GM21360 (cell line): ENCODE measurements around the gene DNAJC1.
"Not testable (repeated sequence)": the region's sequence is repeated elsewhere in the genome, so short reads cannot be mapped to it uniquely, and the experiment has no call there.

Source experiments
- ATAC-seq: cut with Tn5 transposase; IDR thresholded peaks from one replicate; pipeline ENCODE4 v1.9.1; 2021; ENCODE audit warnings: mild to moderate bottlenecking, moderate library complexity; ENCODE audit not compliant: unreplicated experiment

Gene DNAJC1, protein sequence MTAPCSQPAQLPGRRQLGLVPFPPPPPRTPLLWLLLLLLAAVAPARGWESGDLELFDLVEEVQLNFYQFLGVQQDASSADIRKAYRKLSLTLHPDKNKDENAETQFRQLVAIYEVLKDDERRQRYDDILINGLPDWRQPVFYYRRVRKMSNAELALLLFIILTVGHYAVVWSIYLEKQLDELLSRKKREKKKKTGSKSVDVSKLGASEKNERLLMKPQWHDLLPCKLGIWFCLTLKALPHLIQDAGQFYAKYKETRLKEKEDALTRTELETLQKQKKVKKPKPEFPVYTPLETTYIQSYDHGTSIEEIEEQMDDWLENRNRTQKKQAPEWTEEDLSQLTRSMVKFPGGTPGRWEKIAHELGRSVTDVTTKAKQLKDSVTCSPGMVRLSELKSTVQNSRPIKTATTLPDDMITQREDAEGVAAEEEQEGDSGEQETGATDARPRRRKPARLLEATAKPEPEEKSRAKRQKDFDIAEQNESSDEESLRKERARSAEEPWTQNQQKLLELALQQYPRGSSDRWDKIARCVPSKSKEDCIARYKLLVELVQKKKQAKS

DNA sequence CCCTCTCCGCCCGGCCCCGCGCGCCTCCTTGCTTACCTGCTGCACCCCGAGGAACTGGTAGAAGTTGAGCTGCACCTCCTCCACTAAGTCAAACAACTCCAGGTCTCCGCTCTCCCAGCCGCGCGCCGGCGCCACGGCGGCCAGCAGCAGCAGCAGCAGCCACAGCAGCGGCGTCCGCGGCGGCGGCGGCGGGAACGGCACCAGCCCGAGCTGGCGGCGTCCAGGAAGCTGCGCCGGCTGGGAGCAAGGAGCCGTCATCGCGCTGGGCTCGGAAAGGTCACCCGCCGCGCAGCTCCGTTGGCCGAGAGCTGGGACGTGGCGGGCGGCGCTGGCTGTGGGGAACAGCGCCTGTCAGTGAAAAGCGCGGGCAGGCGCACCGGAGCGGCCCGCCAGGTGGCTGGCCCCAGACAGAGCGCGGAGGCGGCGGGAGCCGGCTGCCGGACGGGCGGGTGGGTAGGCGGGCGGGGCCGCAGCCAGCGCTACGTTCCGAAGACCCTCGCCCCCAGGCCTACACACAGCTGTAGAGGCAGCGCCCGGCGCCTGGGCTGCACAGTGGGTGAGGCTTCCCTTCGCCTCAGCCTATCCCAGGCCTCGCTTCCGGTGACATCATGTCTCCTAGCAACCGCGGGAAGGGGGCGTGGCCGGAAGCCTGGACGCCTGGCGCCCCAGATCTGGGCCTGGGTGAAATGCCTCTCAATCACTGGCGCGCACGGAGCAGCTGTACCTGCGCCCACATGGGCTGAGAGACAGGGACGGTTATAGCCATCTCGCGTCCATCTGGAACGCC is at the start of gene DNAJC1:
Gene DNAJC1 (minus strand): TSS at position 554 of the 787 bp plus-strand sequence. CDS start 296 bp downstream, at position 258.
- ATAC-seq, result peak; percentile 95

GRCh38 chr10:22053048-22053447 is 49.5 kb upstream of the DNAJC1 start:
- ATAC-seq, result no peak

- no peak for ATAC-seq
Observed at GRCh38 chr10:22049635-22050034, 46.1 kb upstream of the DNAJC1 start.

- no peak for ATAC-seq
Observed at GRCh38 chr10:22047812-22048211, 44.3 kb upstream of the DNAJC1 start.

DNA sequence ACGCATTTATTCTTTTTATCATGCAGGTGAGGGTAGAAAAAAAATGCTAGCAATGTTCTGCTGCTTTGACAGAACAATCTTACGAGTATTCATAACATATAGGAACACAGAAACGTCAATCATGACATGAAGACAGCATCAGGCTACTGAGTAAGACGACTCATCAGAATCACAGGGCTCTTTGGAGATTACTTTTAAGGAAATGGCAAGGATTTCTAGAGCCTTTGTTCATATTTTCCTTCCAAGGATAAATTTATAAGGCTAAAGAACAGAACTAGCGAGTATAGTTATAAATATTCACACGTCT is 39.8 kb upstream of the DNAJC1 start:
- no peak for ATAC-seq

- ATAC-seq, result no peak
Observed at GRCh38 chr10:22042557-22043326, 39.2 kb upstream of the DNAJC1 start.

DNA sequence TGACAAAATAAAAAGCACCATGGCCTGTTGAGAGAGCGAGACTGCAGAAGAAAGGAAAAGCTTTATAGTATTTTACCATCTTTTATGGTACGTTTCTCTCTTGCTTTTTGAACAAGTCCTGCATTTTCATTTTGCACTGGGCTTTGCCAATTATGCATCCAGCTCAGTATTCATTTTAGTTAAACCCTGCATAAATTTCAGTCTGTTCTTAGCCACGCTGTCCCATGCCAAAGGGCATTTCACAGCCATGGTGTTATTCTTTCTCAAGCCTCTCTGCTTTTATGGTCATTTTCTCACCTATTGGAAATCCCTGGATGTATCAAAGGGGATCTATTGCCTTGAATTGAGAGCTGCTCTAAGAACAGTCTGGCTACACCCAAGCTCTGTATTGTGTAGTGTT is 30.8 kb upstream of the DNAJC1 start:
- no peak for ATAC-seq

DNA sequence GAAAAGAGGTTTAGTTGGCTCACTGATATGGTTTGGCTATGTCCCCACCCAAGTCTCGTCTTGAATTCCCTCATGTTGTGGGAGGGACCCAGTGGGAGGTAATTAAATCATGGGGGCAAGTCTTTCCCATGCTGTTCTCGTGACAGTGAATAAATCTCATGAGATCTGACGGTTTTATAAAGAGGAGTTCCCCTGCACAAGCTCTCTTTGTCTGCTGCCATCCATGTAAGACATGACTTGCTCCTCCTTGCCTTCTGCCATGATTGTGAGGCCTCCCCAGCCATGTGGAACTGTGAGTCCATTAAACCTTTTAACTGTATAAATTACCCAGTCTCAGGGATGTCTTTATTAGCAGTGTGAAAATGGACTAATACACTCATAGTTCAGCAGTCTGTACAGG is 28.7 kb upstream of the DNAJC1 start:
- ATAC-seq, result not testable (repeated sequence)

- no peak for ATAC-seq
Observed at GRCh38 chr10:22030421-22030820, 26.9 kb upstream of the DNAJC1 start.

DNA sequence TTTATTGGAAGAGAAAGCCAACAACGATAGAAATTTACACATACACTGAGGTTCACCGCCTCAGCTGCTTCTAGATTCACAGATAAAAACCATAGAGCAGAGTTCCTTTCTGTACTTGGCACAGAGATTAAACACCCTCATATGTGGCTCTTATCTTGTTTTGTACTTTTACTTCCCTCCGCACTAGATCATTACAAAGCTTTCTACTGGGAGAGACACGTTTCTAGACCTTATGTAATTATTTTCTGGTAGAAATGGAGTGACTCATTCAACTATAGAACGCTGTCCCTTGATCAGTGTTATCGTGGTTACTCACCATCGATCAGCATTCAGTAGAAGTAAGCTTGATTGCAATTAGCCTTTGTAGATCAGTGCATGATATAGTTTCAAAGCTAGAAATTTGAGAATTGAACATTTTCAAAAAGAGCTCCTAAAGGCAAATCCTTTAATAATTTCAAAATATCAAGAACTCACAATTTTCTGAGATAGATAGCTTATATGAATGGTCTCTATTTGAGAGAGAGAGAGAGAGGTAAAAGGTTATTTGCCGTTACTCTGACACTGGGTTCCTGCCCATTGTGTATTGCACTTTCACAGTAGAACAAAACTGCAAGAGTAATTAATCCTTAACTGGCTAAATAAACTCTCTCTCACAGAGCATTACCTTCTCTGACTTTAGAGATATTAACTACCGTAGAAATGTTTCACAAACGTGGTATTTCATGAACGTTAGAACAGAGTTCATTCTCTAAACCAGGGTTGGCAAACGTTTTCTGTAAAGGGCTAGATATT is 26.1 kb upstream of the DNAJC1 start:
- ATAC-seq, result no peak

DNA sequence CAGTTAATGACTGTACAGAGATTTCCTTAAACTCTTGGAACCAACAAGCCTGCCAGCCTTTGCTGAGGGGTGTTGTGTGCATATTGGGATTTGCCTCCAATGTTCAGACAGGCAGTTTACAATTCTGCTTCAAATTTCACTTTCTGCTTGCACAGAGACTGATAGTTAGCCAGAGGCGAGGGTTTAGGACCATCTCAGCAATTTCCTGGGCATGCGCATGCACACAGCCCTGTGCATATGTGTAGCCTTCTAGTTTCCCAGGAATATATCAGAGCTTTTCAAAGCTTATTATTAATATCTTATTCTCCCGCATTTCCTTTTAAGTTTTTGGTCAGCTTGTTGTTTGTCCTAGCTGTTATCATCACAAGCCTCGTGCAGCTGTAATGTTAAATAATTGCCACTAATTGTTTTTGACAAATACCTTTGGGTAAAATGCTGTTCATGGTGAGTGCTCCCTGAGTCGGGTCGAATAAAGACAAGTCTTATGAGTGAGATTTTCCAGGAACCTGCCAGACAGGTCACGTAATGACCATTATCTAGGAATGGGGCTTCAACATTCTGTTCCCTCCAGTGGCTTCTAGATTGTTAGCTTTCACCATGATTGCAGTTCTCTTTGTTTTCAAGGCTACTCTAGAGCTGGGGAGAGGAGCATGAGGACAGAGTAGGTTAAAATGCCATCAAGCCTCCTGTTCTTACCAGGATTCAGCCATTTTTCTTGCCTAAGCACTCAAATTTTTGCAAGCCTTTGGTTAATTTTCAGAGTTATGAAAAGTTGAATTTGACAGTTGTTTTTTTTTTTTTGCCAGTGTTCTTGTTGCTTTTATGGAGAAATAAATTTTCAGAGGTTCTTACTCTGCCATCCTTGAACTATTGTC is 24.1 kb upstream of the DNAJC1 start:
- no peak for ATAC-seq

GRCh38 chr10:22026287-22026686 is 22.8 kb upstream of the DNAJC1 start:
- ATAC-seq, result no peak

GRCh38 chr10:22023508-22023907 is 20.0 kb upstream of the DNAJC1 start:
- no peak for ATAC-seq

GRCh38 chr10:22022257-22023032 is 18.9 kb upstream of the DNAJC1 start:
- no peak for ATAC-seq

GRCh38 chr10:22021144-22021543 is 17.6 kb upstream of the DNAJC1 start:
- not testable (repeated sequence) for ATAC-seq

- ATAC-seq, result no peak
Observed at GRCh38 chr10:22017283-22018020, 13.9 kb upstream of the DNAJC1 start.

DNA sequence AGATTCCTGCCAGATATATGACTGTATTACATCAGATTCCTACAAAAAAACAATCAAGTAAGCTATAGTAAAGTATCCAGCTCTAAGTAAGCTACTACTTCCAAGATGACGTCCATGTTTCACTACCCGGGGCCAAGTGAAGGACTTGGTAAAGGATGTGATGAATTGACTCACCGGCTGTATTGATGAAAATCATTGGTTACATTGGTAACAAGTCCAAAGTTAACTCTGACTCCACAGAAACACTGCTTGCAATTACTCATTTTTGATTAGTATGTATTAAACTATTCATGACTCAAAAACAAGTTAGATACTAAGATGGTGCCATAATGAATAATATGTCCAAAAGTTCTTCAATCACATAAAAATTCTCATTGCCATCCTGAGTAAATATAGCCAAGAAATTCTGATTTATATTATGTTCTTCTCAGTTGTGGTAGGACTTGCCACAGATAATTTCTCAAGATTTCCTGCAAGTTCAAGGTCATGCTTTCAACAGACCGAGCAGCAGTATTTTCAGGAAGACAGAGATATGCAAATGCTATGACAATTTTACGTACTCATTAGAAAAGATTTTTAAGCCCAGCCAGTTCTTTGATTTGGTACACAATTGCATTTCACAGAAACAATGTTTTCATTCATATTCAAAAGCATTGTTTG is 12.6 kb upstream of the DNAJC1 start:
- ATAC-seq, result no peak
